ENCODE measurements around the gene DGKB.

GRCh38 chr7:14740606-14741005 lies 161.9 kb downstream of the DGKB start:
- TF ChIP-seq CTCF (conservative IDR thresholded peaks at IDR 0.05 in 1 of 2, IDR thresholded peaks at IDR 0.05 in 1 of 2; ENCODE audit: extremely low read depth in 1 of 2, insufficient read depth in 1 of 2, low read depth in 1 of 2, low read length in 2 of 2) (no peak), EZH2 (IDR thresholded peaks at IDR 0.05; ENCODE audit: borderline replicate concordance, low read length) (no peak)

Measured in mammary epithelial cell (primary cell).